ENCODE data around the gene NEU1. TPM values are rescaled to one million over a fixed set of nuclear protein-coding genes. Genes with fewer than 3 reads are reported as not detected.

NEU1 gene
- total and polyA plus RNA-seq, 2 of the 8 experiments (the other 6 are each of a cell fraction or from before 2014, with no cell fraction given) = 41.2 to 72.1 TPM

- Histone ChIP-seq H3K79me2 (ENCODE audit: control insufficient read depth in 1 of 2, insufficient read depth in 2 of 2, low read length in 2 of 2) (no peaks in the 10 kb centered on the region), H3K23ac (ENCODE audit: insufficient read length) (no peak overlapping the region), H2AK5ac (ENCODE audit: low read depth, low read length) (no peak overlapping the region), H3K79me1 (ENCODE audit: low read depth, low read length) (no peaks in the 10 kb centered on the region), H3K4me3 (ENCODE audit: extremely low read depth in 1 of 4, insufficient read depth in 2 of 4, low read depth in 3 of 4, low read length in 4 of 4) (no peak overlapping the region), H3K27ac (ENCODE audit: low read depth, low read length) (no peak overlapping the region), H3K36me3 (ENCODE audit: control insufficient read depth in 2 of 4, insufficient read depth in 4 of 4, low read length in 3 of 4) (no peaks in the 10 kb centered on the region), H2BK120ac (replicated peaks; ENCODE audit: low read depth, low read length) (no peak overlapping the region), H3K14ac (ENCODE audit: insufficient read length) (no peak overlapping the region), H2BK15ac (ENCODE audit: low read length) (peak overlapping the region; percentile 25), H3K4me1 (replicated peaks in 1 of 4; ENCODE audit: control insufficient read depth in 3 of 4, insufficient read depth in 4 of 4, low read length in 3 of 4) (peaks cover 0 to 12% (median 8%) of the 10 kb centered on the region in 4 experiments; a peak in 4 of 7 replicates), H3K4ac (replicated peaks; ENCODE audit: insufficient read length, low read depth, low read length) (no peak overlapping the region), H3K9me3 (ENCODE audit: insufficient read depth in 2 of 2, low read depth in 1 of 2, low read length in 1 of 2) (no peaks in the 10 kb centered on the region), H3K27me3 (replicated peaks in 1 of 4; ENCODE audit: control insufficient read depth in 3 of 4, extremely low read depth in 1 of 4, insufficient read depth in 3 of 4, low read length in 3 of 4) (no peaks in the 10 kb centered on the region), H3K56ac (replicated peaks; ENCODE audit: insufficient read length, low read depth, low read length) (no peak overlapping the region), H3K23me2 (ENCODE audit: low read depth, low read length) (no peaks in the 10 kb centered on the region; the same call in 1 of the 2 replicates), H4K5ac (ENCODE audit: insufficient read length, low read depth, low read length) (no peak overlapping the region), H2AFZ (ENCODE audit: low read length) (0 out of 2 replicates have a peak overlapping the region, but pooled peaks have one; percentile 3), H2BK20ac (ENCODE audit: low read length) (no peak overlapping the region), H4K20me1 (replicated peaks in 1 of 2; ENCODE audit: control insufficient read depth in 1 of 2, insufficient read depth in 2 of 2, low read length in 2 of 2) (no peaks in the 10 kb centered on the region), H2BK5ac (ENCODE audit: low read depth, low read length) (peak overlapping the region; percentile 72; the same call in 1 of the 2 replicates), H3K4me2 (ENCODE audit: insufficient read depth in 1 of 2, low read depth in 2 of 2, low read length in 2 of 2) (no peak overlapping the region; a peak in 1 of 4 replicates), H3K18ac (ENCODE audit: extremely low read depth, low read length) (peak overlapping the region; percentile 34), H2BK12ac (ENCODE audit: low read depth, low read length) (no peak overlapping the region), H3K9ac (replicated peaks in 1 of 4; ENCODE audit: extremely low read depth in 1 of 4, low read depth in 3 of 4, low read length in 3 of 4) (no peak overlapping the region), H4K91ac (replicated peaks; ENCODE audit: insufficient read length, low read length) (no peak overlapping the region), H4K8ac (ENCODE audit: extremely low read depth, insufficient read depth, low read length) (peak overlapping the region; percentile 54; the same call in 1 of the 2 replicates)
- FAIRE-seq = no peak
- no peak for DNase-seq (ENCODE audit: low read depth in 1 of 2, low spot score in 2 of 2)
- ChIA-PET CTCF (ENCODE audit: partially characterized antibody) (interaction anchor here (0.5 to 5.8 kb wide), 10 partner anchors 10 to 181 kb away, joined by 3 to 25 read pairs (median 4); partner anchors contain the start of gene EHMT2), POLR2A (ENCODE audit: partially characterized antibody) (interaction anchor here (0.7 to 2.3 kb wide), 7 partner anchors 8 to 56 kb away, joined by 3 to 8 read pairs (median 4); partner anchors contain the start of genes HSPA1A, HSPA1B, HSPA1L and NEU1)
- WGBS, 2 experiments (ENCODE audit: extremely low coverage in 1 of 2, insufficient coverage in 1 of 2, insufficient read length in 1 of 2, insufficient replicate concordance in 2 of 2, low coverage in 1 of 2, low lambda C conversion rate in 2 of 2, missing lambda C conversion rate in 1 of 2) = 78% methylated on average over 9 of the region's 9 CpGs; no CpG with 5 or more reads in 1 of the 2 experiments
- TF ChIP-seq TAF1 (IDR thresholded peaks at IDR 0.05; ENCODE audit: low read depth, low read length) (no peak), KDM4A (IDR thresholded peaks at IDR 0.05; ENCODE audit: low read depth, low read length, severe bottlenecking) (no peak), KDM5A (IDR thresholded peaks at IDR 0.05; ENCODE audit: low read length) (no peak), SAP30 (IDR thresholded peaks at IDR 0.05; ENCODE audit: insufficient read depth, insufficient replicate concordance, low read length) (no peak), YY1 (IDR thresholded peaks at IDR 0.05; ENCODE audit: low read depth, low read length) (no peak), HDAC6 (IDR thresholded peaks at IDR 0.05; ENCODE audit: low read depth, low read length) (no peak), JUN (IDR thresholded peaks at IDR 0.05; ENCODE audit: low read depth, low read length) (no peak), RXRA (IDR thresholded peaks at IDR 0.05; ENCODE audit: insufficient read depth, low read depth, low read length) (no peak), SUZ12 (IDR thresholded peaks at IDR 0.05; ENCODE audit: low read length) (no peak), ASH2L (IDR thresholded peaks at IDR 0.05; ENCODE audit: low read length) (no peak), EZH2 (IDR thresholded peaks at IDR 0.05; ENCODE audit: low read depth, low read length, severe bottlenecking) (no peak)
- TF ChIP-seq, protein P1, sequence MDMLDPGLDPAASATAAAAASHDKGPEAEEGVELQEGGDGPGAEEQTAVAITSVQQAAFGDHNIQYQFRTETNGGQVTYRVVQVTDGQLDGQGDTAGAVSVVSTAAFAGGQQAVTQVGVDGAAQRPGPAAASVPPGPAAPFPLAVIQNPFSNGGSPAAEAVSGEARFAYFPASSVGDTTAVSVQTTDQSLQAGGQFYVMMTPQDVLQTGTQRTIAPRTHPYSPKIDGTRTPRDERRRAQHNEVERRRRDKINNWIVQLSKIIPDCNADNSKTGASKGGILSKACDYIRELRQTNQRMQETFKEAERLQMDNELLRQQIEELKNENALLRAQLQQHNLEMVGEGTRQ (IDR thresholded peaks at IDR 0.05; ENCODE audit: low read length) = no peak
Observed at GRCh38 chr6:31871046-31871659, 8.5 kb upstream of the NEU1 start.
